ENCODE data around the gene C6orf120. TPM values are rescaled to one million over a fixed set of nuclear protein-coding genes. Genes with fewer than 3 reads are reported as not detected.

Gene C6orf120
- total RNA-seq, 1 donor from 2014 or later, result 34.4 TPM

GRCh38 chr6:169724494-169725124 lies 22.7 kb downstream of the C6orf120 start, which contains the start of gene PHF10:
Gene PHF10 (minus strand): TSS chr6:169724500. CDS start chr6:169723931, 569 bp downstream.
- DNase-seq (ENCODE audit: low spot score), result no peak

DNA sequence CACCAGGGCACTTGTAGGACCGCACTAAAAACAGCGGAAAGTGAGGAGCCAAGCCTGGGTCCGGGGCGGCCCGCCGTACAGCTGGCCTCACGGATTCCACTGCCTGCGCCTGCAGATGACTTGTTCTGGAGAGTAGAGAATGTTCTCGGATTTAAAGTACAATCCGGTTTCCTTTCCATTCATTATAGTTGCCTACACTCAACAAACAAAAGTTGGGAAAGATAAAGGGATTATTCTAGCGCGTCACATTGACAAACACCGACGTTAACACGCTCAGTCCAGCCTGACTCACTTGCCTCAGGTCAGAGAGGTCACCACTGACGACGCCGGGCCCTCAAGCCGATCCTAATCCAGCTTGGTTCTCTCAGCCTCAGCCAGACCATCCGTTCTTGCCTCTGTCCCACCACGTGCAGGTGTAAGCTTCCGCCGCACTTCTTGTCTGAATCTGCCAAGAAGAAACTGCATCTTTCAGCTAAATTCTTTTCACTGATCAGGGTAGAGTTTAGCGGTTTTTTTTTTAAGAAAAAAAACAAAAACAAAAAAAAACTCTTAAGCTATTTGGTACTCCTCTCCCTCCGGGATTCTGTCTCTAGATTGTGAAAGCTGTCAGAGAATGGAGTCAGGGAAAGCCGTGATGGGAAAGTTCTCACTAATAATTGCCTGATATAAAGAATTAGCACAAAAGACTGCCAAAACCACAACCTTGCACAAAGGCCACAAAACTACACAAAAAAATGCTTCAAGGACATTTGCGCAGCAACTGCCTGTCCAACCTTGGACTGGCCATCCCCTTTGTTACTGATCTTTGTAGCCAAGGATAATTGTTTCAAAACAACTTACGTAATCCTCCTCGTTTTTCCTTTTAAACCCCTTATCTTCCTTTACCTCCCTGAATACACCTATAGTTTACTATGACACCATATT lies 23.5 kb downstream of the C6orf120 start:
- no peak for DNase-seq (ENCODE audit: low spot score)

GRCh38 chr6:169726049-169726400 lies 24.1 kb downstream of the C6orf120 start:
- DNase-seq (ENCODE audit: low spot score), result no peak

DNA sequence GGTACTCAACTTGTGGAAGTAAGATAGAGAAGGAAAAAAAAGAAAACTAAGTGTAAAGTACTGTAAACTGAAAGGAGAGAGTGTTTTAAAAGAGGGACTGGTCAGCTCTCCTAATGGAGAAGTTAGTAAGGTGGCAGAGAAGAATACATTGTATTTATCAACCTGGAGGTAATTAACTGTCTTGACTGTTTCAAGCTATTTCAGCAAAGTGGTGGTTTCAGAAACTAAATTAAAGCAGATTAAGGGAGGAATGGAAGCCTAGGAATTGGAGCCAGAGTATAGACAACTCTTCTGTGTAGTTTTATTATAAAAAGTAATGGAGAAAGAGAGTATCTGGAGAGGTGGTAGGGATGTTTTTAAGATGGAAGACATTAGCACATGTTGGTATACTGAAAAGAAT lies 25.0 kb downstream of the C6orf120 start:
- DNase-seq (ENCODE audit: low spot score), result no peak

DNA sequence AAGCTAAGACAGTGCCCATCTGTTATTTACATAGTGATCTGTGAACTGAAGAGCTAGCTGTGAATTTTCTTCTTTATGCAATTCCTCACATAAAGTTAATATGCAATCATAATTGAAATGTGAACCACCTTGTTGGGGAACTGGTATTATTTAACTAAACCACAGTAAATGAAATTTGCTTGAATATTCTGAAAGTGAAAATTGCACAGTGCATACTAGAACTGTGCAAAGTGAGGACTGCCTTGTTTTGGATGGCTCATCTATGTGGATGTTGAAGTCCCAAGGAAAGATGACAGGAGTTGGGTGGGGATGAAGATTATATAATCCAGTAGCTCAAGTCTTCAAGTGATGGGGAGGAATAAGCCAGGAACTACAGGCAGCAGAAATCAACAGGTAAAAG lies 28.0 kb downstream of the C6orf120 start:
- no peak for DNase-seq (ENCODE audit: low spot score)

GRCh38 chr6:169738204-169738975 lies 36.5 kb downstream of the C6orf120 start:
- no peak for DNase-seq (ENCODE audit: low spot score)

DNA sequence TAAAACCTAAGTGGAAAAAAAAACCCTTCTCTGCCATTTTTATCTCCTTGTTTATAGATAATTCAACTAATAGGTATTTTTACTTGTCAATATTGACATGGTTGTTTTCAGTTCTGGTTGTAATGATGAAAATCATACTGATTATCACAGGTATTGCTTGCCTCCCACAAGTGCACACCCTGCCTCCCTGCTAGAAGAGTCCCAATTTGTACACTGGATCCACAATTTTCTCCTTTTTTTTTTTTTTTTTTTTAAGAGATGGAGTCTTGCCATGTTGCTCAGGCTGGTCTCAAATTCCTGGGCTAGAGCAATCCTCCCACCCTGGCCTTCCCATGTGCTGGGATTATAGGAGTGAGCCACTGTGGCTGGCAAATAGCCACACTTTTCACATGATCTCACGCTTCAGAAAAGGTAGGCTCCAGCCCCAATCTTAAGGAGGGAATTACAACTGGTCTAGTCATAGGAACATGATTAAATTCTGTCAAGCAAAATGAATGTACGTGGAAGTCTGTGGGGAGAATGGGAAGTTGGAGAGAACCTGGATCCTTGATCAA lies 37.1 kb downstream of the C6orf120 start:
- DNase-seq (ENCODE audit: low spot score), result no peak

DNA sequence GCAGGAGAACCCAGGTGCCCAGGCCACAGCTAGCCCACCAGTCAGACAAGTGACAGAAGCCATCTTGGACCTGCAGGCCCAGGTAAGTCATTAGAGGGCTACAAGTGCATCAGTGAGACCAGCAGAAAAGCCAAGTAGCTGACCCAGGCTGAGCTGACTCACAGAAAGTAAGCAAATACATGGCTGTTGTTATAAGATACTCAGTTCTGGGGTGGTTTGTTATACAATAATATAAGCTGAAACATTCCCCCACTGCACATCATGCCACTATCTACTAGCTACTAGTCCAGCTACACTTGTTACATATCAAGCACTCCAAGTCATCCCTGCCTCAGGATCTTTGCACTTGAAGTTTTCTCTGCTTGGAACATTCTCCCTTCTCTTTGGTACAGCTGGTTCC lies 39.4 kb downstream of the C6orf120 start:
- no peak for DNase-seq (ENCODE audit: low spot score)

GRCh38 chr6:169745405-169745804 lies 43.5 kb downstream of the C6orf120 start:
- no peak for DNase-seq (ENCODE audit: low spot score)

GRCh38 chr6:169746556-169746955 lies 44.6 kb downstream of the C6orf120 start:
- no peak for DNase-seq (ENCODE audit: low spot score)

- DNase-seq (ENCODE audit: low spot score), result peak; percentile 98
Observed at GRCh38 chr6:169751242-169752073, 49.5 kb downstream of the C6orf120 start, which contains the start of the genes DYNLT2 and ERMARD. Gene DYNLT2 (minus strand): TSS chr6:169751572. CDS start chr6:169751458, 114 bp downstream. Gene ERMARD (plus strand): TSS chr6:169751622. CDS start chr6:169751658, 36 bp downstream.

DNA sequence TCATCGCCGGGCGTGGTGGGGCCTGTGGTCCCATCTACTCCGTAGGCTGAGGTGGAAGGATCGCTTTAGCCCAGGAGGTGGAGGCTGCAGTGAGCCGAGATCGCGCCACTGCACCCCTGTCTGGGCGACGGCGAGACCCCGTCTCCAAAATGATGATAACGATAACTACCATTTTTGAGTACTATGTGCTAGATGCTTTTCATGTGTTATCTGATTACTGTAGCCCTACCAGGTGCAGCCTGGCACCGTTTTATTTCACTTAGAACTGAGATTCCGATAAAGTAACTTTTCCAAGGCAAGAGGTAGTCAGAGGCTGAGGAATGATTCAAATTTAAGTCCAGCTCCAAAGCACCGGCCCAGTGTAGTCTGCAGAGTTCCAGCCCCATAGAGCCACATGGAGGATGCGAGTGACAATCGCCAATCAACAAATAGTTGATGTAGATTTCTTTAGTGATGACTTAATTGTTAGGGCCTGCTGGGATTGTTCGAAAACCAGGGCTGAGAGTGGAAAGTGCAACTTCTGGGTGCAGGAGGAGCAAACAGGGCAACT lies 50.2 kb downstream of the C6orf120 start:
- DNase-seq (ENCODE audit: low spot score), result no peak

Other genes with a start within 250 kb of the C6orf120 start
- gene WDR27, start 97 bp upstream of the C6orf120 start, total RNA-seq, result 24.6 TPM
- gene PHF10, start 22.4 kb downstream of the C6orf120 start, total RNA-seq, result 51.7 TPM
- gene DYNLT2, start 49.4 kb downstream of the C6orf120 start, total RNA-seq, result 0.71 TPM
- gene ERMARD, start 49.5 kb downstream of the C6orf120 start, total RNA-seq, result 19.8 TPM

Measured in mesenteric fat pad (tissue), 1 donor.